ENCODE results near the gene REPIN1.

- no peak for TF ChIP-seq CTCF (IDR thresholded peaks at IDR 0.05)
- no peak for TF ChIP-seq POLR2AphosphoS5 (IDR thresholded peaks at IDR 0.05; ENCODE audit: insufficient read depth in 1 of 2, low read depth in 1 of 2)
Observed at GRCh38 chr7:150359622-150360362, 8.8 kb upstream of the REPIN1 start.
